Astrocyte (in vitro differentiated cells and primary cell): ENCODE data around the gene PCSK5. TPM values are rescaled to one million over a fixed set of nuclear protein-coding genes. Genes with fewer than 3 reads are reported as not detected.

Source experiments
- DNase-seq: peaks from one replicate; pipeline ENCODE4 v3.0.0-alpha.2; 2010; ENCODE audit warnings: low read depth
- FAIRE-seq: peaks from 2 replicates; lab custom pipeline; 2011; peaks lifted over from hg19 to GRCh38; lab: Jason Lieb, UNC
- H2AFZ ChIP-seq: 2 replicates; pipeline ENCODE4 v1.6.0; 2012; ENCODE audit warnings: low read depth, low read length, inconsistent platforms
- H3K27ac ChIP-seq: 2 replicates; pipeline ENCODE4 v1.5.1; 2011; ENCODE audit warnings: low read depth, low read length, inconsistent platforms
- H3K27me3 ChIP-seq: 2 replicates; pipeline ENCODE4 v1.6.0; 2011; ENCODE audit warnings: low read length, inconsistent platforms; ENCODE audit not compliant: insufficient read depth
- H3K36me3 ChIP-seq: 2 replicates; pipeline ENCODE4 v1.5.1; 2011; ENCODE audit warnings: low read length, inconsistent platforms; ENCODE audit not compliant: insufficient read depth
- H3K4me1 ChIP-seq: 2 replicates; pipeline ENCODE4 v1.5.1; 2011; ENCODE audit warnings: low read length, inconsistent platforms; ENCODE audit not compliant: insufficient read depth
- H3K4me2 ChIP-seq: 2 replicates; pipeline ENCODE4 v1.6.0; 2012; ENCODE audit warnings: low read length, inconsistent platforms
- H3K4me3 ChIP-seq: 2 replicates; pipeline ENCODE4 v1.5.1; 2011; ENCODE audit warnings: low read depth, mild to moderate bottlenecking, low read length, inconsistent platforms; ENCODE audit not compliant: insufficient read depth
- H3K79me2 ChIP-seq: 2 replicates; pipeline ENCODE4 v1.6.0; 2012; ENCODE audit warnings: mild to moderate bottlenecking, low read length, inconsistent platforms; ENCODE audit not compliant: insufficient read depth
- H3K9ac ChIP-seq: 2 replicates; pipeline ENCODE4 v1.6.0; 2012; ENCODE audit warnings: mild to moderate bottlenecking, low read length, inconsistent platforms
- H3K9me3 ChIP-seq: 2 replicates; pipeline ENCODE4 v1.5.1; 2012; ENCODE audit warnings: low read depth, mild to moderate bottlenecking, low read length, inconsistent platforms; ENCODE audit not compliant: insufficient read depth
- H4K20me1 ChIP-seq: 2 replicates; pipeline ENCODE4 v1.6.0; 2012; ENCODE audit warnings: low read length, inconsistent platforms; ENCODE audit not compliant: insufficient read depth
- H3K27ac Mint-ChIP-seq: one replicate; pipeline ENCODE4 v1.8.0; 2021; ENCODE audit warnings: mild to moderate bottlenecking, mixed read lengths; ENCODE audit not compliant: unreplicated experiment
- H3K27me3 Mint-ChIP-seq: one replicate; pipeline ENCODE4 v1.8.0; 2021; ENCODE audit warnings: low read depth, mixed read lengths; ENCODE audit not compliant: unreplicated experiment
- H3K36me3 Mint-ChIP-seq: one replicate; pipeline ENCODE4 v1.8.0; 2021; ENCODE audit warnings: low read depth, mixed read lengths; ENCODE audit not compliant: unreplicated experiment
- H3K4me1 Mint-ChIP-seq: one replicate; pipeline ENCODE4 v1.8.0; 2021; ENCODE audit warnings: low read depth, mixed read lengths; ENCODE audit not compliant: unreplicated experiment
- H3K4me3 Mint-ChIP-seq: one replicate; pipeline ENCODE4 v1.8.0; 2021; ENCODE audit warnings: mild to moderate bottlenecking, moderate library complexity, mixed read lengths; ENCODE audit not compliant: unreplicated experiment
- H3K9me3 Mint-ChIP-seq: one replicate; pipeline ENCODE4 v1.8.0; 2021; ENCODE audit warnings: mild to moderate bottlenecking, mixed read lengths; ENCODE audit not compliant: unreplicated experiment
- EZH2 ChIP-seq: IDR thresholded peaks from 2 replicates; pipeline ENCODE4 v1.6.1; 2012; ENCODE audit warnings: mild to moderate bottlenecking, low read length, inconsistent platforms; ENCODE audit not compliant: insufficient read depth
- total RNA-seq: library from RNA; stranded (reverse); gene quantifications from 2 replicates; pipeline ENCODE4 v1.2.1, GENCODE V29; 2021
- TF ChIP-seq, protein P1 (sequence below): IDR thresholded peaks from 2 replicates; pipeline ENCODE4 v1.5.1; 2011; ENCODE audit warnings: low read depth, mild to moderate bottlenecking, inconsistent platforms, low read length, moderate library complexity; ENCODE audit not compliant: insufficient read depth

Gene PCSK5
- total RNA-seq, 1 donor from 2014 or later, result 13.1 TPM

DNA sequence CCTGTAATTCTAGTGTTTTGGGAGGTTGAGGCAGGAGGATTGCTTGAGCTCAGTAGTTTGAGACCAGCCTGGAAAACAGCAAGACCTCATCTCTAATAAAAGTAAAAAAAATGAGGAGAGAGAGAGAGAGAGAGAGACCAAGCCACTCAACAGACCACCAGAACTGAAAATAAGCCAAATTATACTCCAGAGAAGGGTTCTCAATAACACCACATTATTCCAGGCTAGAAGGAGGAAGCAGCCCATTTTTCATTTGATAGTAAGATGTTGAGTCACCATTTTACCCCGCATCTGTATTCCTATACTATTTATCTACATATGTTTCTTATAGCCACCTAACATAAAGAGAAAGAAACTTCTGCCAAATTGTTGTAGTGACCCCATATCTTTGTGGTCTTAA lies 134.8 kb downstream of the PCSK5 start:
- no peak for FAIRE-seq
- no peak overlapping the region for H3K4me3 ChIP-seq
- H3K27me3 Mint-ChIP-seq, result no peaks in the 10 kb centered on the region

DNA sequence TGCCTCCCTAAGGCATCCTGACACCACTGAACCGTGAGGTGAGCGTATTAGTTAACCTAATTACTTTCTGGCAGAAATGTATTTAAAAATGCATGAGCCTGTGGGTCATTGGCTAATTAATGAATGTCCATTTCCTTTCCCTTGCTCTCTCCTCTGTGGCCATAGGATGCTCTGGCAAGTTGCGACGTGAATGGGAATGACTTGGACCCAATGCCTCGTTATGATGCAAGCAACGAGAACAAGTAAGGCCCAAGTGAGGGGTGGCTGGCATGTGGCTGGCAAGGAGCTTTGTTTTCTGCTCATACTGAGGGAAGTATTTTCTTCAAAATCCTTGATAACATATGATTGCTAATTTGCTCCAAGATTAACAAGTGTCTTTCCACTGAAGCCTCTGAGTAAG lies 136.3 kb downstream of the PCSK5 start:
- FAIRE-seq, result no peak
- Mint-ChIP-seq H3K27me3 (no peaks in the 10 kb centered on the region), H3K4me1 (peaks cover 12% of the 10 kb centered on the region), H3K4me3 (no peak overlapping the region), H3K9me3 (no peaks in the 10 kb centered on the region), H3K27ac (no peak overlapping the region), H3K36me3 (no peaks in the 10 kb centered on the region)
- Histone ChIP-seq H3K4me2 (no peak overlapping the region), H3K9me3 (no peaks in the 10 kb centered on the region), H3K4me1 (peaks cover 4% of the 10 kb centered on the region), H3K79me2 (no peaks in the 10 kb centered on the region), H4K20me1 (no peaks in the 10 kb centered on the region), H3K4me3 (no peak overlapping the region), H3K27me3 (no peaks in the 10 kb centered on the region), H3K27ac (no peak overlapping the region), H3K9ac (no peak overlapping the region), H2AFZ (no peak overlapping the region), H3K36me3 (no peaks in the 10 kb centered on the region)
- TF ChIP-seq, protein P1, sequence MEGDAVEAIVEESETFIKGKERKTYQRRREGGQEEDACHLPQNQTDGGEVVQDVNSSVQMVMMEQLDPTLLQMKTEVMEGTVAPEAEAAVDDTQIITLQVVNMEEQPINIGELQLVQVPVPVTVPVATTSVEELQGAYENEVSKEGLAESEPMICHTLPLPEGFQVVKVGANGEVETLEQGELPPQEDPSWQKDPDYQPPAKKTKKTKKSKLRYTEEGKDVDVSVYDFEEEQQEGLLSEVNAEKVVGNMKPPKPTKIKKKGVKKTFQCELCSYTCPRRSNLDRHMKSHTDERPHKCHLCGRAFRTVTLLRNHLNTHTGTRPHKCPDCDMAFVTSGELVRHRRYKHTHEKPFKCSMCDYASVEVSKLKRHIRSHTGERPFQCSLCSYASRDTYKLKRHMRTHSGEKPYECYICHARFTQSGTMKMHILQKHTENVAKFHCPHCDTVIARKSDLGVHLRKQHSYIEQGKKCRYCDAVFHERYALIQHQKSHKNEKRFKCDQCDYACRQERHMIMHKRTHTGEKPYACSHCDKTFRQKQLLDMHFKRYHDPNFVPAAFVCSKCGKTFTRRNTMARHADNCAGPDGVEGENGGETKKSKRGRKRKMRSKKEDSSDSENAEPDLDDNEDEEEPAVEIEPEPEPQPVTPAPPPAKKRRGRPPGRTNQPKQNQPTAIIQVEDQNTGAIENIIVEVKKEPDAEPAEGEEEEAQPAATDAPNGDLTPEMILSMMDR, result no peak
- no peak for TF ChIP-seq EZH2
- no peak for DNase-seq

More for the DNA sequence above, 134.8 kb downstream of the PCSK5 start:
- Histone ChIP-seq H3K9me3 (no peaks in the 10 kb centered on the region), H3K27me3 (no peaks in the 10 kb centered on the region), H3K4me1 (peaks cover 4% of the 10 kb centered on the region), H2AFZ (no peak overlapping the region), H3K27ac (no peak overlapping the region), H3K79me2 (no peaks in the 10 kb centered on the region), H4K20me1 (no peaks in the 10 kb centered on the region), H3K36me3 (no peaks in the 10 kb centered on the region), H3K9ac (no peak overlapping the region), H3K4me2 (no peak overlapping the region)
- TF ChIP-seq, protein P1, result no peak
- TF ChIP-seq EZH2, result no peak
- Mint-ChIP-seq H3K9me3 (no peaks in the 10 kb centered on the region), H3K36me3 (no peaks in the 10 kb centered on the region), H3K4me1 (peaks cover 12% of the 10 kb centered on the region), H3K27ac (no peak overlapping the region), H3K4me3 (no peak overlapping the region)
- DNase-seq, result no peak

DNA sequence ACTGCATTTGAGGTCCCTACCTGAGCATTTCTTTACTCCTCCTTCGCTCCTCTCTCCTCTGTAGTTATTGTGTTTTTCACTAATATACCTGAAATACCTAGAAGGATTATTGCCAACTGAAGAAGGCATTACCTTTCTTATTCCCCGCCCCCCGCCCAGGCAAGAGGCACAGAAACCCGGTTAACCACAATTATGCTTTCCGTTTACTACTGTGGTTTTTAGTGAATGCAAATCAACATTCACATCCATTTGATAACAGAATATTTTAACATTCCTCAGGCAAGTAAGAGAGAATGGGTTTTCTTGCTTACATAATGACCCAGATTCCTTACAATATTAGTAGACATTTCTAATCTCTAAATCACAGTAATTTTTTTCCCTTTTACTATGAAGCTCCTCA lies 136.9 kb downstream of the PCSK5 start:
- H3K27me3 Mint-ChIP-seq, result no peaks in the 10 kb centered on the region
- Histone ChIP-seq H3K9ac (no peak overlapping the region), H3K27ac (no peak overlapping the region), H2AFZ (no peak overlapping the region), H4K20me1 (no peaks in the 10 kb centered on the region), H3K9me3 (no peaks in the 10 kb centered on the region), H3K4me3 (no peak overlapping the region), H3K79me2 (no peaks in the 10 kb centered on the region), H3K4me1 (peaks cover 4% of the 10 kb centered on the region), H3K36me3 (no peaks in the 10 kb centered on the region), H3K27me3 (no peaks in the 10 kb centered on the region), H3K4me2 (no peak overlapping the region)
- H3K4me3 Mint-ChIP-seq, result no peak overlapping the region
- no peak overlapping the region for H3K27ac Mint-ChIP-seq
- H3K9me3 Mint-ChIP-seq, result no peaks in the 10 kb centered on the region
- FAIRE-seq, result no peak
- H3K4me1 Mint-ChIP-seq, result peaks cover 12% of the 10 kb centered on the region
- TF ChIP-seq, protein P1, result no peak
- TF ChIP-seq EZH2, result no peak
- no peaks in the 10 kb centered on the region for H3K36me3 Mint-ChIP-seq
- peak; percentile 80 for DNase-seq
